ENCODE results near the gene EQTN. TPM values are rescaled to one million over a fixed set of nuclear protein-coding genes. Genes with fewer than 3 reads are reported as not detected.

The EQTN gene
- total RNA-seq, 1 donor from 2014 or later: not detected

- H3K4me3 Mint-ChIP-seq (ENCODE audit: unreplicated experiment): no peak overlapping the region
- no peak for TF ChIP-seq EZH2 (IDR thresholded peaks at IDR 0.05; ENCODE audit: insufficient read depth, low read length)
- TF ChIP-seq, protein P1, sequence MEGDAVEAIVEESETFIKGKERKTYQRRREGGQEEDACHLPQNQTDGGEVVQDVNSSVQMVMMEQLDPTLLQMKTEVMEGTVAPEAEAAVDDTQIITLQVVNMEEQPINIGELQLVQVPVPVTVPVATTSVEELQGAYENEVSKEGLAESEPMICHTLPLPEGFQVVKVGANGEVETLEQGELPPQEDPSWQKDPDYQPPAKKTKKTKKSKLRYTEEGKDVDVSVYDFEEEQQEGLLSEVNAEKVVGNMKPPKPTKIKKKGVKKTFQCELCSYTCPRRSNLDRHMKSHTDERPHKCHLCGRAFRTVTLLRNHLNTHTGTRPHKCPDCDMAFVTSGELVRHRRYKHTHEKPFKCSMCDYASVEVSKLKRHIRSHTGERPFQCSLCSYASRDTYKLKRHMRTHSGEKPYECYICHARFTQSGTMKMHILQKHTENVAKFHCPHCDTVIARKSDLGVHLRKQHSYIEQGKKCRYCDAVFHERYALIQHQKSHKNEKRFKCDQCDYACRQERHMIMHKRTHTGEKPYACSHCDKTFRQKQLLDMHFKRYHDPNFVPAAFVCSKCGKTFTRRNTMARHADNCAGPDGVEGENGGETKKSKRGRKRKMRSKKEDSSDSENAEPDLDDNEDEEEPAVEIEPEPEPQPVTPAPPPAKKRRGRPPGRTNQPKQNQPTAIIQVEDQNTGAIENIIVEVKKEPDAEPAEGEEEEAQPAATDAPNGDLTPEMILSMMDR (IDR thresholded peaks at IDR 0.05; ENCODE audit: insufficient read depth, low read depth, low read length): no peak
- Histone ChIP-seq H3K27ac (ENCODE audit: low read depth, low read length) (no peak overlapping the region), H2AFZ (ENCODE audit: low read depth, low read length) (no peak overlapping the region), H3K27me3 (ENCODE audit: insufficient read depth, low read length) (no peaks in the 10 kb centered on the region), H3K79me2 (ENCODE audit: insufficient read depth, low read length) (no peaks in the 10 kb centered on the region), H3K4me1 (ENCODE audit: insufficient read depth, low read length) (no peaks in the 10 kb centered on the region), H3K4me2 (ENCODE audit: low read length) (no peak overlapping the region), H3K36me3 (ENCODE audit: insufficient read depth, low read length) (no peaks in the 10 kb centered on the region), H3K4me3 (ENCODE audit: insufficient read depth, low read depth, low read length) (no peak overlapping the region), H4K20me1 (ENCODE audit: insufficient read depth, low read length) (no peaks in the 10 kb centered on the region), H3K9ac (ENCODE audit: low read length) (no peak overlapping the region), H3K9me3 (ENCODE audit: insufficient read depth, low read depth, low read length) (no peaks in the 10 kb centered on the region)
- peaks cover 7% of the 10 kb centered on the region for H3K27me3 Mint-ChIP-seq (ENCODE audit: low read depth, unreplicated experiment)
- no peak for DNase-seq (ENCODE audit: low read depth)
- no peaks in the 10 kb centered on the region for H3K9me3 Mint-ChIP-seq (ENCODE audit: unreplicated experiment)
- no peaks in the 10 kb centered on the region for H3K4me1 Mint-ChIP-seq (ENCODE audit: low read depth, unreplicated experiment)
- H3K36me3 Mint-ChIP-seq (ENCODE audit: low read depth, unreplicated experiment): no peaks in the 10 kb centered on the region
- FAIRE-seq: no peak
- no peak overlapping the region for H3K27ac Mint-ChIP-seq (ENCODE audit: unreplicated experiment)
Observed at GRCh38 chr9:27282269-27282668, 14.7 kb downstream of the EQTN start.

GRCh38 chr9:27280860-27281259 lies 16.1 kb downstream of the EQTN start:
- H3K27me3 Mint-ChIP-seq (ENCODE audit: low read depth, unreplicated experiment): peaks cover 7% of the 10 kb centered on the region
- Histone ChIP-seq H3K9ac (ENCODE audit: low read length) (no peak overlapping the region), H3K36me3 (ENCODE audit: insufficient read depth, low read length) (no peaks in the 10 kb centered on the region), H3K9me3 (ENCODE audit: insufficient read depth, low read depth, low read length) (no peaks in the 10 kb centered on the region), H2AFZ (ENCODE audit: low read depth, low read length) (no peak overlapping the region), H3K27ac (ENCODE audit: low read depth, low read length) (no peak overlapping the region), H3K79me2 (ENCODE audit: insufficient read depth, low read length) (no peaks in the 10 kb centered on the region), H3K4me3 (ENCODE audit: insufficient read depth, low read depth, low read length) (no peak overlapping the region), H3K27me3 (ENCODE audit: insufficient read depth, low read length) (no peaks in the 10 kb centered on the region), H3K4me2 (ENCODE audit: low read length) (no peak overlapping the region), H4K20me1 (ENCODE audit: insufficient read depth, low read length) (no peaks in the 10 kb centered on the region), H3K4me1 (ENCODE audit: insufficient read depth, low read length) (peaks cover 3% of the 10 kb centered on the region)
- H3K9me3 Mint-ChIP-seq (ENCODE audit: unreplicated experiment): no peaks in the 10 kb centered on the region
- H3K36me3 Mint-ChIP-seq (ENCODE audit: low read depth, unreplicated experiment): no peaks in the 10 kb centered on the region
- H3K4me3 Mint-ChIP-seq (ENCODE audit: unreplicated experiment): no peak overlapping the region
- peaks cover 6% of the 10 kb centered on the region for H3K4me1 Mint-ChIP-seq (ENCODE audit: low read depth, unreplicated experiment)
- FAIRE-seq (no peak), DNase-seq (ENCODE audit: low read depth) (no peak)
- TF ChIP-seq EZH2 (IDR thresholded peaks at IDR 0.05; ENCODE audit: insufficient read depth, low read length): no peak
- TF ChIP-seq, protein P1 (IDR thresholded peaks at IDR 0.05; ENCODE audit: insufficient read depth, low read depth, low read length): no peak
- no peak overlapping the region for H3K27ac Mint-ChIP-seq (ENCODE audit: unreplicated experiment)

DNA sequence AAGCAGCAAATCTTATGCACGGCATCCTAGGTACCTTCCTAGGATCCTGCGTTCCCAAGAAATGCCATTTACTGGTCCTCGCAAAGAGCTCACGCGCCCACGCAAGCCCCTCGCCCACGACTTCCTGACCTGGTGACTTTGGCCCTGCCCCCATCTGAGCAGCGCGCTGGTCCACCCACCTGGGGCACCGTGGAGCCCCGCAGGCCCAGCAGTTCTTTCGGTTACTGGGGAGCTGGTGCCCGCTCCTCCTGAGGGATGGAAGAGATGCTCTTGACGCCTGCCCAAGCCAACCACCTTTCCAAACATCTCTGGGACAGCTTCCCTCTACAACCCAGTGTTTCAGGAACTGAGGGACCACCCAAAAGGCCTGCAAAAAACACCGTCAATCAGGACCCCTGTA lies 16.7 kb downstream of the EQTN start:
- Mint-ChIP-seq H3K36me3 (ENCODE audit: low read depth, unreplicated experiment) (no peaks in the 10 kb centered on the region), H3K27me3 (ENCODE audit: low read depth, unreplicated experiment) (peaks cover 7% of the 10 kb centered on the region), H3K27ac (ENCODE audit: unreplicated experiment) (no peak overlapping the region), H3K4me3 (ENCODE audit: unreplicated experiment) (no peak overlapping the region), H3K9me3 (ENCODE audit: unreplicated experiment) (no peaks in the 10 kb centered on the region), H3K4me1 (ENCODE audit: low read depth, unreplicated experiment) (peaks cover 6% of the 10 kb centered on the region)
- DNase-seq (ENCODE audit: low read depth): no peak
- Histone ChIP-seq H2AFZ (ENCODE audit: low read depth, low read length) (no peak overlapping the region), H3K79me2 (ENCODE audit: insufficient read depth, low read length) (no peaks in the 10 kb centered on the region), H3K4me3 (ENCODE audit: insufficient read depth, low read depth, low read length) (no peak overlapping the region), H3K9ac (ENCODE audit: low read length) (no peak overlapping the region), H3K9me3 (ENCODE audit: insufficient read depth, low read depth, low read length) (no peaks in the 10 kb centered on the region), H3K4me2 (ENCODE audit: low read length) (no peak overlapping the region), H3K27me3 (ENCODE audit: insufficient read depth, low read length) (no peaks in the 10 kb centered on the region), H3K27ac (ENCODE audit: low read depth, low read length) (no peak overlapping the region), H3K4me1 (ENCODE audit: insufficient read depth, low read length) (peaks cover 3% of the 10 kb centered on the region), H4K20me1 (ENCODE audit: insufficient read depth, low read length) (no peaks in the 10 kb centered on the region), H3K36me3 (ENCODE audit: insufficient read depth, low read length) (no peaks in the 10 kb centered on the region)
- FAIRE-seq: no peak
- TF ChIP-seq, protein P1 (IDR thresholded peaks at IDR 0.05; ENCODE audit: insufficient read depth, low read depth, low read length): no peak
- TF ChIP-seq EZH2 (IDR thresholded peaks at IDR 0.05; ENCODE audit: insufficient read depth, low read length): no peak
